SJCRH30 (cell line): ENCODE data around the gene PTPN9. TPM values are rescaled to one million over a fixed set of nuclear protein-coding genes. Genes with fewer than 3 reads are reported as not detected.
"Not testable (repeated sequence)": the region's sequence is repeated elsewhere in the genome, so short reads cannot be mapped to it uniquely, and the experiment has no call there.

Source experiments
- DNase-seq, 2 experiments: peaks; one replicate each; pipeline ENCODE4 v3.0.0-alpha.2; 2015 to 2020
- H3K27ac ChIP-seq: fragments of 250-450 bp; sonication (Bioruptor Pico); 2 replicates; pipeline ENCODE4 v1.5.1; 2020; ENCODE audit warnings: mild to moderate bottlenecking, moderate library complexity
- H3K27me3 ChIP-seq: fragments of 250-450 bp; sonication (Bioruptor Pico); 2 replicates; pipeline ENCODE4 v1.5.1; 2020; ENCODE audit warnings: mild to moderate bottlenecking, moderate library complexity
- H3K36me3 ChIP-seq: fragments of 250-450 bp; sonication (Bioruptor Pico); 2 replicates; pipeline ENCODE4 v1.5.1; 2020; ENCODE audit warnings: mild to moderate bottlenecking, moderate library complexity
- H3K4me1 ChIP-seq: fragments of 250-450 bp; sonication (Bioruptor Pico); 2 replicates; pipeline ENCODE4 v1.5.1; 2020; ENCODE audit warnings: mild to moderate bottlenecking, moderate library complexity
- H3K4me3 ChIP-seq: fragments of 250-450 bp; sonication (Bioruptor Pico); 2 replicates; pipeline ENCODE4 v1.5.1; 2020; ENCODE audit warnings: mild to moderate bottlenecking, moderate library complexity
- H3K9me3 ChIP-seq: fragments of 250-450 bp; sonication (Bioruptor Pico); replicated peaks from 2 replicates; pipeline ENCODE4 v1.5.1; 2020; ENCODE audit warnings: mild to moderate bottlenecking, moderate library complexity
- total RNA-seq: library from RNA; depleted of rRNA; stranded (reverse); fragments of >200 nt; shearing (Covaris generic); gene quantifications from 2 replicates; pipeline ENCODE4 v1.2.3, GENCODE V29; 2014

PTPN9 gene
- total RNA-seq, 1 experiment from 2014 or later = 22.5 TPM

- Histone ChIP-seq H3K4me1 (no peaks in the 10 kb centered on the region), H3K4me3 (no peak overlapping the region), H3K9me3 (no peaks in the 10 kb centered on the region), H3K36me3 (0 out of 2 replicates have a peak, but pooled peaks cover 3% of the 10 kb centered on the region), H3K27me3 (no peaks in the 10 kb centered on the region), H3K27ac (no peak overlapping the region)
- DNase-seq = no peak
Observed at GRCh38 chr15:75561888-75562287, 17.2 kb downstream of the PTPN9 start.

GRCh38 chr15:75559360-75559759 is 19.8 kb downstream of the PTPN9 start:
- H3K4me1 ChIP-seq, H3K27ac ChIP-seq, H3K27me3 ChIP-seq, H3K9me3 ChIP-seq, H3K36me3 ChIP-seq, H3K4me3 ChIP-seq: not testable (repeated sequence)
- peak; percentile 59 to 60 for DNase-seq

GRCh38 chr15:75558955-75559354 is 20.2 kb downstream of the PTPN9 start:
- H3K27me3 ChIP-seq, H3K9me3 ChIP-seq, H3K36me3 ChIP-seq, H3K4me1 ChIP-seq, H3K27ac ChIP-seq, DNase-seq, H3K4me3 ChIP-seq: not testable (repeated sequence)

GRCh38 chr15:75554717-75555116 is 24.4 kb downstream of the PTPN9 start:
- H3K27me3 ChIP-seq = no peaks in the 10 kb centered on the region
- peak; percentile 6 to 45 for DNase-seq
- no peaks in the 10 kb centered on the region for H3K36me3 ChIP-seq
- no peak overlapping the region for H3K27ac ChIP-seq
- no peaks in the 10 kb centered on the region for H3K9me3 ChIP-seq
- H3K4me3 ChIP-seq = no peak overlapping the region
- H3K4me1 ChIP-seq = no peaks in the 10 kb centered on the region

GRCh38 chr15:75553659-75554058 is 25.5 kb downstream of the PTPN9 start:
- H3K36me3 ChIP-seq = no peaks in the 10 kb centered on the region
- no peak overlapping the region for H3K4me3 ChIP-seq
- H3K9me3 ChIP-seq = no peaks in the 10 kb centered on the region
- H3K27ac ChIP-seq = no peak overlapping the region
- no peaks in the 10 kb centered on the region for H3K27me3 ChIP-seq
- no peaks in the 10 kb centered on the region for H3K4me1 ChIP-seq
- DNase-seq = no peak

GRCh38 chr15:75551091-75551490 is 28.0 kb downstream of the PTPN9 start:
- no peaks in the 10 kb centered on the region for H3K36me3 ChIP-seq
- no peak overlapping the region for H3K27ac ChIP-seq
- H3K4me1 ChIP-seq = no peaks in the 10 kb centered on the region
- no peaks in the 10 kb centered on the region for H3K9me3 ChIP-seq
- H3K27me3 ChIP-seq = no peaks in the 10 kb centered on the region
- H3K4me3 ChIP-seq = no peak overlapping the region
- no peak for DNase-seq

GRCh38 chr15:75545064-75545463 is 34.1 kb downstream of the PTPN9 start:
- DNase-seq = no peak
- no peaks in the 10 kb centered on the region for H3K9me3 ChIP-seq
- no peaks in the 10 kb centered on the region for H3K27me3 ChIP-seq
- no peak overlapping the region for H3K27ac ChIP-seq
- no peak overlapping the region for H3K4me3 ChIP-seq
- H3K36me3 ChIP-seq = peaks cover 3% of the 10 kb centered on the region; the same call in 1 of the 2 replicates
- no peaks in the 10 kb centered on the region for H3K4me1 ChIP-seq

- H3K36me3 ChIP-seq = peaks cover 3% of the 10 kb centered on the region; the same call in 1 of the 2 replicates
- H3K4me3 ChIP-seq = no peak overlapping the region
- no peaks in the 10 kb centered on the region for H3K4me1 ChIP-seq
- H3K9me3 ChIP-seq = no peaks in the 10 kb centered on the region
- DNase-seq = no peak
- H3K27me3 ChIP-seq = no peaks in the 10 kb centered on the region
- no peak overlapping the region for H3K27ac ChIP-seq
Observed at GRCh38 chr15:75544359-75544758, 34.8 kb downstream of the PTPN9 start.

GRCh38 chr15:75542949-75543545 is 36.1 kb downstream of the PTPN9 start:
- DNase-seq = not testable (repeated sequence)

GRCh38 chr15:75542386-75542797 is 36.7 kb downstream of the PTPN9 start:
- no peaks in the 10 kb centered on the region for H3K27me3 ChIP-seq
- no peaks in the 10 kb centered on the region for H3K4me1 ChIP-seq
- no peak overlapping the region for H3K4me3 ChIP-seq
- no peaks in the 10 kb centered on the region for H3K9me3 ChIP-seq
- no peak for DNase-seq
- H3K36me3 ChIP-seq = peaks cover 3% of the 10 kb centered on the region; the same call in 1 of the 2 replicates
- H3K27ac ChIP-seq = no peak overlapping the region

More at GRCh38 chr15:75542949-75543545, 36.1 kb downstream of the PTPN9 start:
- not testable (repeated sequence) for H3K27ac ChIP-seq, H3K9me3 ChIP-seq, H3K4me1 ChIP-seq, H3K27me3 ChIP-seq, H3K36me3 ChIP-seq, H3K4me3 ChIP-seq

- Histone ChIP-seq H3K4me3 (no peak overlapping the region), H3K4me1 (no peaks in the 10 kb centered on the region), H3K27ac (no peak overlapping the region), H3K9me3 (no peaks in the 10 kb centered on the region), H3K27me3 (no peaks in the 10 kb centered on the region), H3K36me3 (no peaks in the 10 kb centered on the region)
- DNase-seq = no peak
Observed at GRCh38 chr15:75538376-75538775, 40.7 kb downstream of the PTPN9 start.

- Histone ChIP-seq H3K36me3 (no peaks in the 10 kb centered on the region), H3K4me3 (no peak overlapping the region), H3K9me3 (no peaks in the 10 kb centered on the region), H3K4me1 (peaks cover 3% of the 10 kb centered on the region), H3K27me3 (no peaks in the 10 kb centered on the region), H3K27ac (no peak overlapping the region)
- DNase-seq = no peak
Observed at GRCh38 chr15:75533945-75534344, 45.2 kb downstream of the PTPN9 start.

GRCh38 chr15:75532413-75533250 is 46.5 kb downstream of the PTPN9 start:
- H3K27me3 ChIP-seq = no peaks in the 10 kb centered on the region
- H3K4me1 ChIP-seq = peaks cover 3% of the 10 kb centered on the region
- H3K4me3 ChIP-seq = no peak overlapping the region
- no peaks in the 10 kb centered on the region for H3K36me3 ChIP-seq
- peak; percentile 13 to 45 for DNase-seq
- H3K9me3 ChIP-seq = no peaks in the 10 kb centered on the region
- no peak overlapping the region for H3K27ac ChIP-seq

- H3K27me3 ChIP-seq = no peaks in the 10 kb centered on the region
- H3K36me3 ChIP-seq = peaks cover 4% of the 10 kb centered on the region; the same call in 1 of the 2 replicates
- peak; percentile 6 to 25 for DNase-seq
- H3K9me3 ChIP-seq = no peaks in the 10 kb centered on the region
- no peak overlapping the region for H3K27ac ChIP-seq
- H3K4me3 ChIP-seq = no peak overlapping the region
- H3K4me1 ChIP-seq = peaks cover 3% of the 10 kb centered on the region
Observed at GRCh38 chr15:75531041-75531450, 48.1 kb downstream of the PTPN9 start.

GRCh38 chr15:75530169-75530568 is 48.9 kb downstream of the PTPN9 start:
- H3K9me3 ChIP-seq = no peaks in the 10 kb centered on the region
- H3K27ac ChIP-seq = no peak overlapping the region
- H3K4me1 ChIP-seq = peaks cover 3% of the 10 kb centered on the region
- H3K36me3 ChIP-seq = peaks cover 4% of the 10 kb centered on the region; the same call in 1 of the 2 replicates
- H3K4me3 ChIP-seq = no peak overlapping the region
- no peaks in the 10 kb centered on the region for H3K27me3 ChIP-seq
- no peak for DNase-seq
